Common myeloid progenitor, CD34-positive (primary cell): ENCODE results near the gene ANGPTL2.

ENCODE experiments used
- CTCF ChIA-PET: fragments of 350-600 bp; sonication (Branson Sonifier 250); formaldehyde crosslinking; loops from one replicate; lab custom pipeline; 2021; ENCODE audit warnings: antibody characterized with exemption; lab: Charles Lee
- POLR2A ChIA-PET: fragments of 350-600 bp; sonication (Branson Sonifier 250); formaldehyde crosslinking; loops from one replicate; lab custom pipeline; 2021; ENCODE audit warnings: antibody characterized with exemption; lab: Charles Lee
- DNase-seq, 3 donors: peaks; one replicate each; pipeline versions ENCODE4 v3.0.0 to v3.0.0-alpha.2; 2013
- H3K27ac ChIP-seq, 2 experiments: 1 replicate in 1 of 2; 2 replicates in 1 of 2; pipeline ENCODE4 v1.7.0; 2013; ENCODE audit warnings: inconsistent platforms in 2 of 2, low read length in 2 of 2, mild to moderate bottlenecking in 2 of 2, low read depth in 1 of 2, moderate library complexity in 1 of 2; ENCODE audit not compliant: severe bottlenecking in 2 of 2, insufficient read depth in 1 of 2, poor library complexity in 1 of 2
- H3K27me3 ChIP-seq, 5 experiments: replicated peaks in 2 of 5; 1 replicate in 3 of 5; 2 replicates in 2 of 5; pipeline versions ENCODE4 v1.6.1 to v1.7.0; 2013; ENCODE audit warnings: low read length in 4 of 5, mild to moderate bottlenecking in 2 of 5, moderate library complexity in 2 of 5, inconsistent platforms in 1 of 5; ENCODE audit not compliant: insufficient read depth in 5 of 5, control insufficient read depth in 4 of 5
- H3K36me3 ChIP-seq, 4 experiments: 1 replicate in 2 of 4; 2 replicates in 2 of 4; pipeline versions ENCODE4 v1.6.1 to v1.7.0; 2013; ENCODE audit warnings: low read length in 3 of 4, control low read depth in 1 of 4, mild to moderate bottlenecking in 1 of 4; ENCODE audit not compliant: control insufficient read depth in 4 of 4, insufficient read depth in 4 of 4
- H3K4me1 ChIP-seq, 4 experiments: 1 replicate in 3 of 4; 2 replicates in 1 of 4; pipeline versions ENCODE4 v1.6.1 to v1.7.1; 2013; ENCODE audit warnings: low read length in 3 of 4, mild to moderate bottlenecking in 3 of 4, control low read depth in 1 of 4, inconsistent platforms in 1 of 4, moderate library complexity in 1 of 4; ENCODE audit not compliant: control insufficient read depth in 4 of 4, insufficient read depth in 4 of 4; ENCODE audit errors: control extremely low read depth in 1 of 4
- H3K4me3 ChIP-seq, 7 experiments: 1 replicate in 4 of 7; 2 replicates in 3 of 7; pipeline versions ENCODE4 v1.5.1 to v1.7.0; 2013; ENCODE audit warnings: mild to moderate bottlenecking in 7 of 7, low read length in 6 of 7, moderate library complexity in 6 of 7, inconsistent platforms in 2 of 7, low read depth in 2 of 7, control low read depth in 1 of 7; ENCODE audit not compliant: insufficient read depth in 4 of 7, control insufficient read depth in 1 of 7; ENCODE audit errors: extremely low read depth in 1 of 7
- H3K9me3 ChIP-seq, 5 experiments: 1 replicate in 4 of 5; 2 replicates in 1 of 5; pipeline versions ENCODE4 v1.6.1 to v1.7.1; 2013; ENCODE audit warnings: low read length in 4 of 5, mild to moderate bottlenecking in 2 of 5, inconsistent platforms in 1 of 5, low read depth in 1 of 5, moderate library complexity in 1 of 5; ENCODE audit not compliant: control insufficient read depth in 4 of 5, insufficient read depth in 2 of 5; ENCODE audit errors: control extremely low read depth in 1 of 5
- WGBS: methylation state at CpG from one replicate; pipeline ENCODE4 v1.1.5; 2013; ENCODE audit not compliant: insufficient coverage; 5-methylcytosine and 5-hydroxymethylcytosine counted together

The ANGPTL2 gene

GRCh38 chr9:127124792-127125191 is 2.4 kb upstream of the ANGPTL2 start:
- no peaks in the 10 kb centered on the region for H3K9me3 ChIP-seq
- POLR2A ChIA-PET, result no interaction called here
- WGBS, result no CpG with 5 or more reads among the region's 2 CpGs
- H3K36me3 ChIP-seq, result no peaks in the 10 kb centered on the region
- DNase-seq, result no peak
- H3K4me3 ChIP-seq, result no peak overlapping the region
- peaks cover 0 to 16% (median 12%) of the 10 kb centered on the region in 4 experiments for H3K4me1 ChIP-seq
- CTCF ChIA-PET, result no interaction called here
- no peak overlapping the region for H3K27ac ChIP-seq
- H3K27me3 ChIP-seq, result peaks cover 0 to 55% (median 25%) of the 10 kb centered on the region in 5 experiments

- Histone ChIP-seq H3K36me3 (no peaks in the 10 kb centered on the region), H3K4me1 (peaks cover 0 to 16% (median 12%) of the 10 kb centered on the region in 4 experiments), H3K27ac (no peak overlapping the region), H3K9me3 (no peaks in the 10 kb centered on the region), H3K27me3 (peaks cover 0 to 53% (median 25%) of the 10 kb centered on the region in 5 experiments), H3K4me3 (no peak overlapping the region)
- ChIA-PET POLR2A (no interaction called here), CTCF (interaction anchor here (1.0 kb wide), 1 partner anchor 107 kb away, joined by 3 read pairs; no protein-coding TSS in a partner anchor)
- no peak for DNase-seq
- WGBS, result 98% methylated on average over 7 of the region's 7 CpGs
These were observed 1.7 kb upstream of the ANGPTL2 start for GRCh38 chr9:127124111-127124531.

GRCh38 chr9:127123064-127123890 is 842 bp upstream of the ANGPTL2 start:
- DNase-seq, result peak in 1 of 3 donors; percentile 4
- Histone ChIP-seq H3K4me1 (peaks cover 0 to 16% (median 12%) of the 10 kb centered on the region in 4 experiments), H3K9me3 (no peaks in the 10 kb centered on the region), H3K27me3 (peaks cover 0 to 53% (median 25%) of the 10 kb centered on the region in 5 experiments), H3K27ac (no peak overlapping the region), H3K36me3 (no peaks in the 10 kb centered on the region), H3K4me3 (peak overlapping the region in 3 of 7 experiments; percentile 15 to 60 (median 29))
- ChIA-PET POLR2A (no interaction called here), CTCF (interaction anchor here (0.6 to 1.3 kb wide), 5 partner anchors 27 to 189 kb away, joined by 3 read pairs; no protein-coding TSS in a partner anchor)
- WGBS, result 56% methylated on average over 13 of the region's 16 CpGs

GRCh38 chr9:127121628-127122175 is 733 bp downstream of the ANGPTL2 start:
- ChIA-PET POLR2A (no interaction called here), CTCF (interaction anchor here (1.2 kb wide), 1 partner anchor 180 kb away, joined by 3 read pairs; no protein-coding TSS in a partner anchor)
- H3K27me3 ChIP-seq, result peaks cover 0 to 53% (median 23%) of the 10 kb centered on the region in 5 experiments
- H3K4me1 ChIP-seq, result peaks cover 0 to 16% (median 12%) of the 10 kb centered on the region in 4 experiments
- 62% methylated on average over 20 of the region's 20 CpGs for WGBS
- H3K4me3 ChIP-seq, result no peak overlapping the region
- H3K9me3 ChIP-seq, result no peaks in the 10 kb centered on the region
- no peak for DNase-seq
- H3K36me3 ChIP-seq, result no peaks in the 10 kb centered on the region
- no peak overlapping the region for H3K27ac ChIP-seq

GRCh38 chr9:127119320-127119709 is 3.1 kb downstream of the ANGPTL2 start:
- peaks cover 0 to 16% (median 15%) of the 10 kb centered on the region in 4 experiments for H3K4me1 ChIP-seq
- 100% methylated on average over 3 of the region's 4 CpGs for WGBS
- H3K27ac ChIP-seq, result no peak overlapping the region
- no peaks in the 10 kb centered on the region for H3K9me3 ChIP-seq
- ChIA-PET POLR2A (no interaction called here), CTCF (no interaction called here)
- peaks cover 0 to 39% (median 21%) of the 10 kb centered on the region in 5 experiments for H3K27me3 ChIP-seq
- H3K36me3 ChIP-seq, result no peaks in the 10 kb centered on the region
- DNase-seq, result peak in 1 of 3 donors; percentile 4
- H3K4me3 ChIP-seq, result no peak overlapping the region

- H3K9me3 ChIP-seq, result no peaks in the 10 kb centered on the region
- POLR2A ChIA-PET, result interaction anchor here (0.7 kb wide), 1 partner anchor 28 kb away, joined by 4 read pairs; no protein-coding TSS in a partner anchor
- peaks cover 0 to 16% (median 15%) of the 10 kb centered on the region in 4 experiments for H3K4me1 ChIP-seq
- CTCF ChIA-PET, result no interaction called here
- H3K27me3 ChIP-seq, result peaks cover 0 to 34% (median 16%) of the 10 kb centered on the region in 5 experiments
- WGBS, result 96% methylated on average over 7 of the region's 8 CpGs
- H3K36me3 ChIP-seq, result no peaks in the 10 kb centered on the region
- peak in 1 of 3 donors; percentile 4 for DNase-seq
- no peak overlapping the region for H3K4me3 ChIP-seq
- no peak overlapping the region for H3K27ac ChIP-seq
These were observed 3.7 kb downstream of the ANGPTL2 start for GRCh38 chr9:127118597-127119319.
